HCT116 (cell line): ENCODE results near the gene ZNF747.

Source experiments
- ATF3 ChIP-seq: IDR thresholded peaks from 2 replicates; pipeline ENCODE4 v1.6.1; 2012
- CEBPB ChIP-seq: IDR thresholded peaks from 2 replicates; pipeline ENCODE4 v1.6.1; 2012; ENCODE audit warnings: low read depth
- CTCF ChIP-seq, 3 experiments: fragments of 200-600 bp in 1 of 3; sonication (generic) in 1 of 3; IDR thresholded peaks in 2 of 3; conservative IDR thresholded peaks in 1 of 3; 2 replicates each; pipeline ENCODE4 v1.5.1; 2012 to 2017; ENCODE audit warnings: low read depth in 2 of 3, low read length in 2 of 3, antibody characterized with exemption in 1 of 3, borderline replicate concordance in 1 of 3, control low read depth in 1 of 3, mild to moderate bottlenecking in 1 of 3, mixed read lengths in 1 of 3, mixed run types in 1 of 3, moderate library complexity in 1 of 3; ENCODE audit not compliant: insufficient read depth in 1 of 3
- EZH2 ChIP-seq: fragments of 200-600 bp; sonication (generic); IDR thresholded peaks from 2 replicates; pipeline ENCODE4 v1.6.1; 2017; ENCODE audit warnings: antibody characterized with exemption, mixed run types
- EZH2phosphoT487 ChIP-seq: fragments of 200-600 bp; IDR thresholded peaks from 2 replicates; pipeline ENCODE4 v1.6.1; 2018; ENCODE audit warnings: antibody characterized with exemption, borderline replicate concordance
- JUND ChIP-seq: IDR thresholded peaks from 2 replicates; pipeline ENCODE4 v1.6.1; 2012
- POLR2A ChIP-seq: IDR thresholded peaks from 2 replicates; pipeline ENCODE4 v1.7.0; 2011; ENCODE audit warnings: borderline replicate concordance; ENCODE audit not compliant: insufficient read depth, insufficient read length; ENCODE audit errors: extremely low read depth
- POLR2AphosphoS5 ChIP-seq: IDR thresholded peaks from 2 replicates; pipeline ENCODE4 v1.6.1; 2011; ENCODE audit warnings: mild to moderate bottlenecking, low read depth, low read length, moderate library complexity
- TCF7L2 ChIP-seq: IDR thresholded peaks from 2 replicates; pipeline ENCODE4 v1.7.0; 2011; ENCODE audit warnings: borderline replicate concordance, inconsistent platforms; ENCODE audit not compliant: insufficient read depth, insufficient read length; ENCODE audit errors: extremely low read depth
- TF ChIP-seq, protein P1 (sequence below): IDR thresholded peaks from 2 replicates; pipeline ENCODE4 v1.6.1; 2012; ENCODE audit warnings: low read depth

DNA sequence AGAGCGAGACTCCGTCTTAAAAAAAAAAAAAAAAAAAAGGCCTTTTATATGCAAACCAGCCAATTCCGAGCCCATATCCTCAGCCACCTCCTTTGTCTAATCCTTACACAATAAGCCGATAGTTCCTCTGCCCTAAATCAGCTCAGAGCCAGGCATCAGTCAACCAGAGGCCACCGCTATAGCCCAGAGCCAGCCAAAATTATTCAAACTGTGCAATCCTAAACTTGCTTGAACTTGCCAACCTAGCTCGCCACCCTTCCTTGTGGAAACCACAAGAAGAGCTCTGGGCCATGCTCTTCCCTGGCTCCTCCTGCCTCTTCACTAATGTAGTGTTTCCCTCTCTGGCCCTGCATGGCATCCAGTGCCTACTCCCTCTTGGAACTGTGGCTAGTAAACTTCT is 44.4 kb downstream of the ZNF747 start:
- no peak for TF ChIP-seq POLR2AphosphoS5
- TF ChIP-seq CTCF (IDR thresholded peaks at IDR 0.05 in 2 of 3, conservative IDR thresholded peaks at IDR 0.05 in 1 of 3; ENCODE audit: borderline replicate concordance in 1 of 3, insufficient read depth in 1 of 3, low read depth in 2 of 3, low read length in 2 of 3), result no peak
- TF ChIP-seq TCF7L2, result no peak
- TF ChIP-seq JUND, result no peak
- TF ChIP-seq, protein P1, sequence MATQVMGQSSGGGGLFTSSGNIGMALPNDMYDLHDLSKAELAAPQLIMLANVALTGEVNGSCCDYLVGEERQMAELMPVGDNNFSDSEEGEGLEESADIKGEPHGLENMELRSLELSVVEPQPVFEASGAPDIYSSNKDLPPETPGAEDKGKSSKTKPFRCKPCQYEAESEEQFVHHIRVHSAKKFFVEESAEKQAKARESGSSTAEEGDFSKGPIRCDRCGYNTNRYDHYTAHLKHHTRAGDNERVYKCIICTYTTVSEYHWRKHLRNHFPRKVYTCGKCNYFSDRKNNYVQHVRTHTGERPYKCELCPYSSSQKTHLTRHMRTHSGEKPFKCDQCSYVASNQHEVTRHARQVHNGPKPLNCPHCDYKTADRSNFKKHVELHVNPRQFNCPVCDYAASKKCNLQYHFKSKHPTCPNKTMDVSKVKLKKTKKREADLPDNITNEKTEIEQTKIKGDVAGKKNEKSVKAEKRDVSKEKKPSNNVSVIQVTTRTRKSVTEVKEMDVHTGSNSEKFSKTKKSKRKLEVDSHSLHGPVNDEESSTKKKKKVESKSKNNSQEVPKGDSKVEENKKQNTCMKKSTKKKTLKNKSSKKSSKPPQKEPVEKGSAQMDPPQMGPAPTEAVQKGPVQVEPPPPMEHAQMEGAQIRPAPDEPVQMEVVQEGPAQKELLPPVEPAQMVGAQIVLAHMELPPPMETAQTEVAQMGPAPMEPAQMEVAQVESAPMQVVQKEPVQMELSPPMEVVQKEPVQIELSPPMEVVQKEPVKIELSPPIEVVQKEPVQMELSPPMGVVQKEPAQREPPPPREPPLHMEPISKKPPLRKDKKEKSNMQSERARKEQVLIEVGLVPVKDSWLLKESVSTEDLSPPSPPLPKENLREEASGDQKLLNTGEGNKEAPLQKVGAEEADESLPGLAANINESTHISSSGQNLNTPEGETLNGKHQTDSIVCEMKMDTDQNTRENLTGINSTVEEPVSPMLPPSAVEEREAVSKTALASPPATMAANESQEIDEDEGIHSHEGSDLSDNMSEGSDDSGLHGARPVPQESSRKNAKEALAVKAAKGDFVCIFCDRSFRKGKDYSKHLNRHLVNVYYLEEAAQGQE, result no peak
- no peak for TF ChIP-seq EZH2
- TF ChIP-seq POLR2A, result no peak
- TF ChIP-seq ATF3, result no peak
- no peak for TF ChIP-seq EZH2phosphoT487
- no peak for TF ChIP-seq CEBPB
